Choroid plexus epithelial cell (primary cell): ENCODE results near the gene AHSP.
"Not testable (repeated sequence)": the region's sequence is repeated elsewhere in the genome, so short reads cannot be mapped to it uniquely, and the experiment has no call there.

Source experiments
- DNase-seq: peaks from one replicate; pipeline ENCODE4 v3.0.0-alpha.2; 2010; ENCODE audit warnings: low read depth
- H3K4me3 ChIP-seq: 2 replicates; pipeline ENCODE4 v1.5.1; 2011; ENCODE audit warnings: low read depth, mild to moderate bottlenecking, control low read depth, low read length, moderate library complexity
- TF ChIP-seq, protein P1 (sequence below): conservative IDR thresholded peaks from 2 replicates; pipeline ENCODE4 v1.5.1; 2011; ENCODE audit warnings: low read depth, mild to moderate bottlenecking, control low read depth, inconsistent platforms, low read length, moderate library complexity

AHSP gene

DNA sequence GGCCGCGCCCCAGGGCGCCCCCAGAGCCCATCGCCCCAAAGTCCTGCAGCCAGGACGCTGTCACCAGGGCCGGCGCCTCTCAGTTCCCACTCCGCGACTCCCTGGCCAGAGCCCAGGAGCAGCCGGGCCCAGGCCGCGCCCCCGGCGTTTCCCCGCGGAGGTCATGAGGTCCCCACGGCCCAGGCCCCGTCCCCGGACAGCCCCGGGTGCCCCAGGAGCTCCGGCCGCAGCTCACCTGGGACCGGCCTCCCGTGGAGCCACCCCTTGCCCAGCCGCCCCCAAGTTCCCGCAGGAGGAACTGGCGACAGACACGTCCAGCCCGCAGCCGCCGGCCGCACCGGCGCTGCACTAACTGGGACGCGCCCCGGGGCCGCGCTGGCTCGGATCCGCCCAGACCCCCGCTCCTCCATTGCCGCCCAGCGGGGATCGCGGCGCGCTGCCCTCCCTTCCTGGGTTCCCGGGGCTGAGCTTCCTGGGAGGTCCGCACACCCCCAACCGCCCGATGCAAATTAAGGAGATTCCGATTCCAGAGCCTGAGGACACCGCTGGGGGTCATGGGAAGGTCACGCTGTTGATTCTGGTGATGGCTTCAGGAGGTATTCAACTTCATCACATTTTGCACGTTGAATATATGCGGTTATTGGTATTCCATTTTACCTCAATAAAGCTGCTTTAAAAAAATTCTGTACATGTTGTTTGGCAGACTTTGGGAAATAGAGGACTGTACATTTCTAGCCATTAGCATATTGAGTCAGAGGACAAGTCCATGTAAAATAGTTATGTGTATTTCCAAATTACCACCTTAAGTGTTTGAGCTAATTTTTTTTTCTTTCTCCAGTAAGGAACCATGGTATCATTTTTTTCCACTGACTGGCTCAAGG, 9.9 kb downstream of the AHSP start:
- peak overlapping the region; percentile 45 for H3K4me3 ChIP-seq
- TF ChIP-seq, protein P1, sequence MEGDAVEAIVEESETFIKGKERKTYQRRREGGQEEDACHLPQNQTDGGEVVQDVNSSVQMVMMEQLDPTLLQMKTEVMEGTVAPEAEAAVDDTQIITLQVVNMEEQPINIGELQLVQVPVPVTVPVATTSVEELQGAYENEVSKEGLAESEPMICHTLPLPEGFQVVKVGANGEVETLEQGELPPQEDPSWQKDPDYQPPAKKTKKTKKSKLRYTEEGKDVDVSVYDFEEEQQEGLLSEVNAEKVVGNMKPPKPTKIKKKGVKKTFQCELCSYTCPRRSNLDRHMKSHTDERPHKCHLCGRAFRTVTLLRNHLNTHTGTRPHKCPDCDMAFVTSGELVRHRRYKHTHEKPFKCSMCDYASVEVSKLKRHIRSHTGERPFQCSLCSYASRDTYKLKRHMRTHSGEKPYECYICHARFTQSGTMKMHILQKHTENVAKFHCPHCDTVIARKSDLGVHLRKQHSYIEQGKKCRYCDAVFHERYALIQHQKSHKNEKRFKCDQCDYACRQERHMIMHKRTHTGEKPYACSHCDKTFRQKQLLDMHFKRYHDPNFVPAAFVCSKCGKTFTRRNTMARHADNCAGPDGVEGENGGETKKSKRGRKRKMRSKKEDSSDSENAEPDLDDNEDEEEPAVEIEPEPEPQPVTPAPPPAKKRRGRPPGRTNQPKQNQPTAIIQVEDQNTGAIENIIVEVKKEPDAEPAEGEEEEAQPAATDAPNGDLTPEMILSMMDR, result no peak

GRCh38 chr16:31538243-31538598, 10.5 kb downstream of the AHSP start:
- H3K4me3 ChIP-seq, DNase-seq: not testable (repeated sequence)

More for the DNA sequence above, 9.9 kb downstream of the AHSP start:
- DNase-seq, result peak; percentile 10

GRCh38 chr16:31539762-31540161, 12.1 kb downstream of the AHSP start:
- H3K4me3 ChIP-seq, DNase-seq: not testable (repeated sequence)

DNA sequence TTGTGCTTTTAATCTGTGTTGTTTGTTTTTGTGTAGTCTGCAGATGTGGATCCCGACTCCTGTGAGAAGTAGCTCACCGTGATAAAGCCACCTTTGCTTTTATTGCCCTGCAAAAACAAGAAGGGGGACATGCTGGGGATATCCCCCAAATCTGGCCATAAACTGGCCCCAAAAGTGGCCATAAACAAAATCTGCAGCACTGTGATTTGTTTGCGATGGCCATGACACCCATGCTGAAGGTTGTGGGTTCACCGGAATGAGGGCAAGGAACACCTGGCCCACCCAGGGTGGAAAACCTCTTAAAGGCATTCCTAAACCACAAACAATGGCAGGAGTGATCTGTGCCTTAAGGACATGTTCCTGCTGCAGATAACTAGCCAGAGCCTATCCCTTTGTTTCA, 15.1 kb downstream of the AHSP start:
- H3K4me3 ChIP-seq, result no peak overlapping the region
- TF ChIP-seq, protein P1, result no peak
- DNase-seq, result no peak

- no peak overlapping the region for H3K4me3 ChIP-seq
- TF ChIP-seq, protein P1, result no peak
- no peak for DNase-seq
Observed at GRCh38 chr16:31561426-31562233, 33.9 kb downstream of the AHSP start.

DNA sequence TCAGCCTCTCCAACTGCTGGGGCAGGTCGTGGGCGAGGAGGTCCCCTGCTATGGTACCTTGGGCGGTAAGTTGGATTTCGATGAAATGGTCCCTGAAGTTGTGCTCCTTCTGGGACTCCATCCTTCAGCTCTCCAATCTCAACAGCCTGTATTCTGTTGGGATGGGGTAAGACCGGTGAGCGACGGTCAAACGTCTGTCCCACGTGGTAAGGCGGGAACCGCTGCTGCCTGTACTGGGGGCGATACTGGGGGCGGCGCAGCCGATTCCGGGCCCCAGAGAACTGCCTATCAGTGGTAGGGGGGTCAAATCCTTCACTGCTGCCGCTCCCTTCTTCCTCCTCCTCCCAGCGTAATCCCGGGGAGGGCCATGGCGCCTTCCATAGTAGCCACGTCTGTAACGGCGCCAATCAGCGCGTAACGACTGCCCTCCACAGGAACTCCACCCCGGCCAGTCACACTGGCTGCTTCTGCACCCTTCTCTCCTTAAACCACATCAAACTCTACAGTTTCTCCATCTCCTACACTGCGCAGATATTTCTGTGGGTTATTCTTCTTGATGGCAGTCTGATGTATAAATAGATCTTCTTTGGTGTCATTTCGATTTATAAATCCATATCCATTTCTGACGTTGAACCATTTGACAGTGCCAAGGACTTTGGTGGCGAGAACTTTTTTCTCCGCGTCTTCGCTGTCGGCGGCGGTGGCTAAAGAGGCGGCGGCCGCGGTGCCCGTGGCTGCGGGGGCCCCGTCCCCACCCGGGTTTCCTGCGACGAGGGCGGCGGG, 41.1 kb downstream of the AHSP start:
- TF ChIP-seq, protein P1, result peak; percentile 6
- no peak overlapping the region for H3K4me3 ChIP-seq
- peak; percentile 3 for DNase-seq

DNA sequence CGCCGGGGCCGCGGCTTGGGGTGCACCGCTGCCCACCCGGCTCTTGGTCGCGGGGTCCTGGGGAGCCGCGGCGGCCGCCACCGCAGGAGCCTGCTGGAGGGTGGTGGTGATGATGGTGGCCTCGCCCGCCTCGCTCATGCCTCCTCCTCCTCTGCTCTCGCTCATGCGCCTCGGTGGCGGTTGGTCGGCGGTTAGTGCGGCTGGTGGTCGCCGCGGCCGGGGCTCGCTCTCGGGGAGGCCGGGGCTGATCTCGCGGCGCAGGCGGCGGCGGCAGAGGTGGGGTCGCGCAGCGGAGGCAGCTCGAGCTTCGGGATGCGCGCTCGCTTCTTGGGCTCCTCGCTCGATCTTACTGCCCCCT, 41.6 kb downstream of the AHSP start:
- TF ChIP-seq, protein P1, result no peak
- no peak overlapping the region for H3K4me3 ChIP-seq
- no peak for DNase-seq
